GM12873 (cell line): Measurements from ENCODE around the gene MEGF9.

Source experiments
- TF ChIP-seq, protein P1 (sequence below): IDR thresholded peaks from 2 replicates; pipeline ENCODE4 v1.5.1; 2012; ENCODE audit warnings: low read depth, mild to moderate bottlenecking, moderate library complexity, low read length, control low read depth; ENCODE audit not compliant: insufficient read depth; ENCODE audit errors: missing control alignments

Gene MEGF9

DNA sequence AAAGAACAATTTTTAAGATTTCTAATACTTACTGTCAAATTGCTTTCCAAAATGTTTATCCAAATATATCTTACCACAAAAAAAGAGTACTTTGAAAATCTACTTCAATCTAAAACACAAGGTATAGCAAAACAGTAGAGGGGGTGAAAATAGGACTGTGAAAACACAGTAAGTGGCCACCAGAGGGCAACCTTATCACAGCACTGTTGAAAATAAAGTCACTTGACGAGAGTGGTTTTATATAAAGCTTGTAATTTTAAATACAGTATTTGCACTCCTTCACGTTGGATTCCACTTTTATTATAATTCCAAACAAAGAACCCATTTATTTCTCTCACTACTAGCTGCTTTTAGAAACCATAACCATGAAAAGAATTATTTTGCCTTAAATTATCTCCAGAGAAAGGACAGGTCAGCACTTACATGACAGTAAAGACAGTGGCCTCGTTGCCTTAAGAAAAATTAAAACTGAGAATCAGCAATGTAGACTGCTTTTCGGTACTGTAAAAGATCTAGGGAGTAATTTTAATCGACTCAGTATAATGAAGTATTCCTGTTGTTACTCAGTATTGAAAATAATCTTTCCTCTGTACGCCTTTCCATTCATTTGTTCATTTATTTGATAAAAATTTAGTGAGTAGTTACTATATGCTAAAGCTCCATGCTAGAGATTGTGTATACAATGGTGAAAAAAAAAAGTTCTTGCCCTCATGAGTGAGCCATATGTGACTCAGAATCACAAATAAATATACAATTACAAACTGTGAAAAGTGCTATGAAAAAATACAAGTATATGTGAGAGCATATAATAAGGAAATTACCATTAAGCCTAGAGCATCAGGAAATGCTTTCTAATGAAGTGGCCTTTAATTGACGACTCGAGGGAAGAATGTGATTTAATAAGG is 94.3 kb downstream of the MEGF9 start:
- TF ChIP-seq, protein P1, sequence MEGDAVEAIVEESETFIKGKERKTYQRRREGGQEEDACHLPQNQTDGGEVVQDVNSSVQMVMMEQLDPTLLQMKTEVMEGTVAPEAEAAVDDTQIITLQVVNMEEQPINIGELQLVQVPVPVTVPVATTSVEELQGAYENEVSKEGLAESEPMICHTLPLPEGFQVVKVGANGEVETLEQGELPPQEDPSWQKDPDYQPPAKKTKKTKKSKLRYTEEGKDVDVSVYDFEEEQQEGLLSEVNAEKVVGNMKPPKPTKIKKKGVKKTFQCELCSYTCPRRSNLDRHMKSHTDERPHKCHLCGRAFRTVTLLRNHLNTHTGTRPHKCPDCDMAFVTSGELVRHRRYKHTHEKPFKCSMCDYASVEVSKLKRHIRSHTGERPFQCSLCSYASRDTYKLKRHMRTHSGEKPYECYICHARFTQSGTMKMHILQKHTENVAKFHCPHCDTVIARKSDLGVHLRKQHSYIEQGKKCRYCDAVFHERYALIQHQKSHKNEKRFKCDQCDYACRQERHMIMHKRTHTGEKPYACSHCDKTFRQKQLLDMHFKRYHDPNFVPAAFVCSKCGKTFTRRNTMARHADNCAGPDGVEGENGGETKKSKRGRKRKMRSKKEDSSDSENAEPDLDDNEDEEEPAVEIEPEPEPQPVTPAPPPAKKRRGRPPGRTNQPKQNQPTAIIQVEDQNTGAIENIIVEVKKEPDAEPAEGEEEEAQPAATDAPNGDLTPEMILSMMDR = peak; percentile 70

GRCh38 chr9:120616966-120617935 is 97.0 kb downstream of the MEGF9 start:
- TF ChIP-seq, protein P1 = no peak

DNA sequence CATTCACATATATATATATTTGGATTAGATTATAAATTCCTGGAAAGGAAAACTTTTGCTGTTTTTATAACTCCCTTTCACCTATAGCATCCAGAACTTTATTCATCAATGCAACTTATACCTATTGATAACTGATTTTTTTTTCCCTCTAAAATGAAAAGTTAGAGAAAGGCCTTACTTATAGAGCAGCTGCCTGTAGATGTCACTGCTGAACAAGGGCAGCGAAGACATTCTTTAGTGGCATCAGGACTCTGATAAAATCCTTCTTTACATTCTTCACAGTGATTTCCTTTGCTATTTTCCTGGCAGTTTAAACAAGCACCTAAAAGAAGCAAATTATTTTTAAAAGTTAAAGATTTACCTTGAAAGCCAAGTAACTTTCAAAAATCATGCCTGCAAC is 102.1 kb downstream of the MEGF9 start:
- TF ChIP-seq, protein P1 = peak; percentile 29

- TF ChIP-seq, protein P1 = no peak
These were observed 102.6 kb downstream of the MEGF9 start for GRCh38 chr9:120611690-120612068.

GRCh38 chr9:120610975-120611689 is 103.1 kb downstream of the MEGF9 start:
- TF ChIP-seq, protein P1 = peak; percentile 36

DNA sequence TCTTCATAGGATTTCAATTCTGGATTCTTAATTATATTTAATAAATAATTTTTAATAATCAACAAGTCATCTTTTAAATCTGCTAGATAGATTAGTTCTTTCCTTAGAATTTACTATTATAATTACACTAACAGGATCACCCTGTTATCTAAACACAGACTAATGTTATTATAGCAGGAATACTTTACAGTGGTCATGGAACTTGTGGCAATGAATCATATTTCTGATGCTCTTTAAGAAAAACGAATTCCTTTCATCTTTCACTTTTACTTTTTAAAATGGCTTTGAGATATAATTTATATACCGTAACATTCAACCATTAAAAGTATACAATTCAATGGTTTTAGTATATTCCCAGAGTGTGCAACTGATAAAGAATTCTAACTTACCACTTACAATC is 104.6 kb downstream of the MEGF9 start:
- TF ChIP-seq, protein P1 = no peak

- TF ChIP-seq, protein P1 = no peak
These were observed 105.8 kb downstream of the MEGF9 start for GRCh38 chr9:120608421-120608820.
